Psoas muscle (tissue), 8 donors: ENCODE data around the gene SNORC. TPM values are rescaled to one million over a fixed set of nuclear protein-coding genes. Genes with fewer than 3 reads are reported as not detected.

Experiments
- ATAC-seq, 4 donors: fragments of 200-7000 bp; cut with Tn5 transposase; one replicate each; pipeline ENCODE4 v1.9.1; 2020; ENCODE audit warnings: moderate library complexity in 3 of 4, mild to moderate bottlenecking in 2 of 4
- DNase-seq, 2 donors: peaks; one replicate each; pipeline ENCODE4 v3.0.0-alpha.2; 2020
- H3K27ac ChIP-seq: fragments of 200-600 bp; one replicate; pipeline ENCODE4 v1.8.0; 2022
- H3K27me3 ChIP-seq, 3 donors: fragments of 200-600 bp in 1 of 3; one replicate each; pipeline versions ENCODE4 v1.6.1 to v1.8.0; 2013 to 2022; ENCODE audit warnings: low read length in 2 of 3, mild to moderate bottlenecking in 2 of 3, moderate library complexity in 1 of 3; ENCODE audit not compliant: insufficient read depth in 3 of 3
- H3K36me3 ChIP-seq, 2 donors: fragments of 200-600 bp in 1 of 2; one replicate each; pipeline versions ENCODE4 v1.6.1 to v1.8.0; 2013 to 2022; ENCODE audit warnings: low read depth in 1 of 2, mild to moderate bottlenecking in 1 of 2, moderate library complexity in 1 of 2; ENCODE audit not compliant: insufficient read depth in 1 of 2
- H3K4me1 ChIP-seq: fragments of 200-600 bp; one replicate; pipeline ENCODE4 v1.8.0; 2022
- H3K4me3 ChIP-seq: fragments of 200-600 bp; one replicate; pipeline ENCODE4 v1.8.0; 2022; ENCODE audit warnings: mild to moderate bottlenecking
- H3K9me3 ChIP-seq: fragments of 200-600 bp; one replicate; pipeline ENCODE4 v1.8.0; 2022
- WGBS, 3 donors: extraction: QIAGEN DNeasy Blood & Tissue Kit; methylation state at CpG; one replicate each; pipeline versions ENCODE4 v1.1.6 to v1.1.7; 2013; 5-methylcytosine and 5-hydroxymethylcytosine counted together
- intact Hi-C, 2 donors: fragments of 100-400 bp; cut with DNase I; formaldehyde crosslinking; loops; one replicate each; pipeline versions ENCODE4 v1.11.0 to v1.14.2; 2022
- long read RNA-seq, 2 donors: library from polyadenylated mRNA; unstranded; transcript quantifications; one replicate each; pipeline ENCODE4 v2.0.0, GENCODE V29; 2021
- polyA plus RNA-seq, 3 donors: library from polyadenylated mRNA; stranded (reverse); fragments of 200-250 nt; gene quantifications; one replicate each; pipeline ENCODE4 v1.2.3, GENCODE V29; 2013
- total RNA-seq, 4 donors: library from RNA; stranded (reverse); fragmentation: NEBNext Ultra II Directional in 2 of 4; extraction: Animal tissue kit (Norgen Biotek cat#: 25700) in 2 of 4; gene quantifications; one replicate each; pipeline versions ENCODE4 v1.2.1 to v1.2.4, GENCODE V29; 2021 to 2023
- TF ChIP-seq, protein P1 (sequence below): fragments of 200-600 bp; IDR thresholded peaks from one replicate; pipeline ENCODE4 v1.8.0; 2022; ENCODE audit warnings: antibody characterized with exemption
- donor health status: healthy with polysubstance abuse.
- donor health status: DM: no; HTN: no; CAD: no; lungs with moderate emphysema.
- donor health status: Bipolar disorder and iron deficiency.
- donor health status: healthy.
- donor health status: DM: yes; HTN: yes; CAD: no.
- donor health status: DM: no; HTN: no; CAD: no.
- donor health status: DM: no; HTN: no; CAD: no.
- donor health status: DM: yes; HTN: yes; CAD: no.

Gene SNORC
- 1 to 10 TPM in 1 of 4 donors, under 1 TPM in 3; 0.56 to 2.1 (median 0.60) TPM for total RNA-seq
- 1 to 10 TPM in 1 of 3 donors, under 1 TPM in 2; 0.06 to 1.1 (median 0.64) TPM for polyA plus RNA-seq
- long read RNA-seq, donor 1, partial matches to known transcripts = 0 of 2 reads
- long read RNA-seq, donor 1, other reads (novel, unspliced or antisense) = 2 of 2 reads
- long read RNA-seq, donor 2 = 0 reads

- no peak within 1 kb of the TSS for H3K4me3 ChIP-seq
- DNase-seq (peak in 1 of 2 donors; percentile 30), ATAC-seq (no peak)
- H3K27me3 ChIP-seq = no peaks in the 10 kb centered on the region
- H3K9me3 ChIP-seq = no peaks in the 10 kb centered on the region
- WGBS, 3 donors = 85 to 87% (median 86%) methylated on average over 21 of the region's 21 CpGs
- TF ChIP-seq, protein P1, sequence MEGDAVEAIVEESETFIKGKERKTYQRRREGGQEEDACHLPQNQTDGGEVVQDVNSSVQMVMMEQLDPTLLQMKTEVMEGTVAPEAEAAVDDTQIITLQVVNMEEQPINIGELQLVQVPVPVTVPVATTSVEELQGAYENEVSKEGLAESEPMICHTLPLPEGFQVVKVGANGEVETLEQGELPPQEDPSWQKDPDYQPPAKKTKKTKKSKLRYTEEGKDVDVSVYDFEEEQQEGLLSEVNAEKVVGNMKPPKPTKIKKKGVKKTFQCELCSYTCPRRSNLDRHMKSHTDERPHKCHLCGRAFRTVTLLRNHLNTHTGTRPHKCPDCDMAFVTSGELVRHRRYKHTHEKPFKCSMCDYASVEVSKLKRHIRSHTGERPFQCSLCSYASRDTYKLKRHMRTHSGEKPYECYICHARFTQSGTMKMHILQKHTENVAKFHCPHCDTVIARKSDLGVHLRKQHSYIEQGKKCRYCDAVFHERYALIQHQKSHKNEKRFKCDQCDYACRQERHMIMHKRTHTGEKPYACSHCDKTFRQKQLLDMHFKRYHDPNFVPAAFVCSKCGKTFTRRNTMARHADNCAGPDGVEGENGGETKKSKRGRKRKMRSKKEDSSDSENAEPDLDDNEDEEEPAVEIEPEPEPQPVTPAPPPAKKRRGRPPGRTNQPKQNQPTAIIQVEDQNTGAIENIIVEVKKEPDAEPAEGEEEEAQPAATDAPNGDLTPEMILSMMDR = no peak
- H3K27ac ChIP-seq = no peak within 1 kb of the TSS
- no peaks in the 10 kb centered on the region for H3K36me3 ChIP-seq
- intact Hi-C loops = no loop called here
- no peaks in the 10 kb centered on the region for H3K4me1 ChIP-seq
Observed at GRCh38 chr2:232870018-232870765, at the start of gene SNORC. TSS of gene SNORC (plus strand) at chr2:232870264. CDS start at chr2:232870342, 78 bp downstream.

GRCh38 chr2:232829988-232830387 is 40.1 kb upstream of the SNORC start:
- no peak overlapping the region for H3K4me3 ChIP-seq
- H3K4me1 ChIP-seq = no peaks in the 10 kb centered on the region
- H3K27ac ChIP-seq = no peak overlapping the region
- WGBS, 3 donors = 91 to 94% (median 92%) methylated on average over 3 of the region's 3 CpGs
- DNase-seq (no peak), ATAC-seq (no peak)
- H3K9me3 ChIP-seq = no peaks in the 10 kb centered on the region
- TF ChIP-seq, protein P1 = no peak
- H3K36me3 ChIP-seq = peaks cover 14 to 86% of the 10 kb centered on the region in 2 donors
- intact Hi-C loops = no loop called here
- H3K27me3 ChIP-seq = no peaks in the 10 kb centered on the region

DNA sequence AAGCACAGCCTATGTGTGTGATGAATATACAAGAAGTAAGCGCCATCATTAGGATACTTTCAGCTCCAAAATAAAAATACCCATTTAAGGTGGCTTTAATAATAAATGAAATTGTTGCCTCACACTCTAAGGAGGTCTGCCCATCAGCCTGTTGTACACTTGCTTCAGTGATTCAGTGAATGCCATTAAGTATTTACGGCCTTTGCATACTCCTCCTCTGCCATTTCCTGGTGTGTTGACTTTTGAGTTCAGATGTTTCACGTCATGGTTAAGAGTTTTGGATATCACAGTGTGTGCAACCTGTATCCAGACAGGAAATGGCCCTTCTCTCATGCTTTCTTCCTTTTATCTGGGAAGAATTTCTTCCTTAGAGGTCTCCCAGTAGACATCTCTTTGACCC is 38.6 kb upstream of the SNORC start:
- H3K36me3 ChIP-seq = peaks cover 14 to 85% of the 10 kb centered on the region in 2 donors
- no peak overlapping the region for H3K4me3 ChIP-seq
- no peaks in the 10 kb centered on the region for H3K9me3 ChIP-seq
- ATAC-seq = no peak
- intact Hi-C loops = no loop called here
- DNase-seq = no peak
- peaks cover 5% of the 10 kb centered on the region for H3K4me1 ChIP-seq
- 89 to 92% (median 91%) methylated on average over 3 of the region's 3 CpGs for WGBS, 3 donors
- H3K27ac ChIP-seq = no peak overlapping the region
- no peaks in the 10 kb centered on the region for H3K27me3 ChIP-seq
- TF ChIP-seq, protein P1 = no peak

- TF ChIP-seq, protein P1 = no peak
- Histone ChIP-seq H3K4me1 (peaks cover 11% of the 10 kb centered on the region), H3K27ac (no peak overlapping the region), H3K27me3 (no peaks in the 10 kb centered on the region), H3K9me3 (no peaks in the 10 kb centered on the region), H3K4me3 (no peak overlapping the region), H3K36me3 (peaks cover 14 to 91% of the 10 kb centered on the region in 2 donors)
- DNase-seq (no peak), ATAC-seq (no peak)
- intact Hi-C loops = no loop called here
- 96 to 100% (median 97%) methylated on average over 1 of the region's 1 CpG for WGBS, 3 donors
Observed at GRCh38 chr2:232833830-232834229, 36.2 kb upstream of the SNORC start.
